GM04503 (cell line): ENCODE results near the gene TCN1.

Source experiments
- DNase-seq: peaks from one replicate; pipeline ENCODE4 v3.0.0-alpha.2; 2012; ENCODE audit warnings: low read depth

The TCN1 gene

GRCh38 chr11:59807047-59807610 lies 59.2 kb downstream of the TCN1 start:
- DNase-seq = no peak

DNA sequence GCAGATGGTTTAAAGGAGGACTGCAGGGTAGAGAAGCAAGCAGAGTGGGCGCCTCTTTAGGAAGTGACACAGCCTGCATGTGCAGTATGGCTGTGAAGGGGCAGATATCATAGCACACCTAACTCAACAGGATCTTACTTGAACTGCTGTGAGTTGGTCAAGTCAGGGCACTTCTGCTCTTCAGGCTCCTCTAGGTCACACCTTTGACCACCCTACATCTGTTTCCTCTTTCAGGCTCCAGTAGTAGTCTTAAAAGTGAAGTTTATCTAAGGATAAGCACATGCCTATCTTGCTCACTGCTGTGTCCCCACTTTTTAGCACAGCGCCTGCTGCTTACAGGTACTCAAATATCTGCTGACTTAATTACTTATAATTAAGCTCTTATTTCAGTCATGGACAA lies 62.2 kb downstream of the TCN1 start:
- no peak for DNase-seq
